D341Med (cell line): ENCODE data around the gene GLI3.

Experiments used
- DNase-seq: peaks from one replicate; pipeline ENCODE4 v3.0.0; 2012; ENCODE audit warnings: low spot score

Gene GLI3

GRCh38 chr7:42175834-42176723, 60.9 kb downstream of the GLI3 start:
- no peak for DNase-seq

DNA sequence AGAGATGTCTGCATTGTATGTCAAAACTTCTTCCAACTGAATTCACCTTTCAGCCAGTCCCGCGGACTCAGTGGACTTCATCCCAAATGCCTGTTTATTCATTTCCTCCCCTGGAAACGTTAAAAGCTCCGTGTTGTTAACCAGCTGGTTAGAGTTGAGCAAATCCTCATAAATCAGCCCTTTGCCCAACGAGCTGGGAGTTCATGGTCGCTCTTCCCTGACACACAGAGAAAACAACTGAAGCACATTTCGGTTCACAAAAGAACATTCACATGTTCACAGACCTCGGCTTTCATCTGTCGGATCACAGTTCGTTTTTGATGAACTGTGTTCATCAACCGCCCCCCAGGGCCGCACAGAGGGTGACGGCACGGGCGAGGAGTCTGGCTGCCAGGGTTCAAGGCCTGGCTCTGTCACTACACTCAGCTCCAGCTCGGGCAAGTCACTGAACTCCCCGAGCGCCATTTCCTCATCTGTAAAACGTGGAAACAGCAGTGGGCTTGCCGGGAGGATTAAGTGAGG, 62.6 kb downstream of the GLI3 start:
- DNase-seq = no peak

GRCh38 chr7:42170724-42171123, 66.3 kb downstream of the GLI3 start:
- no peak for DNase-seq

GRCh38 chr7:42168512-42168911, 68.5 kb downstream of the GLI3 start:
- DNase-seq = no peak

- no peak for DNase-seq
Observed at GRCh38 chr7:42167631-42168236, 69.3 kb downstream of the GLI3 start.

DNA sequence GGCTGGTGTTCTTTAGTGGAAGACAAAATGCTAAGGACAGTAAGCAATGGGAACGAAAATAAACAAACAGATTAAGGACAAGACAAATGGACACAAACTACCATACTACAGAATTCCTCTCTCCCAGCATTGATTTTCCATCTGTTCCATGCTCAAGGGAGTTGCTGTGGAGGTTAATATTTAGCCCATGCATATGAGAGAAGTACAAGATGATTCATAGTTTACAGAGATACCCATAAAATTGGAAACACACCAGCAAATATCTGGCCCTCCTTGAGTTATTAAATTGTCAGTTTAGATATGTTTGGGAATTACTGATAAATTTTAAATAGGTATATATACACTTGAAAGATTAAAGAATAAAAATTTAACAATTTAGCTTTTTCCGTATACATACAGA, 69.8 kb downstream of the GLI3 start:
- no peak for DNase-seq

- DNase-seq = no peak
Observed at GRCh38 chr7:42164881-42165428, 72.1 kb downstream of the GLI3 start.

- no peak for DNase-seq
Observed at GRCh38 chr7:42162560-42163325, 74.3 kb downstream of the GLI3 start.

- no peak for DNase-seq
Observed at GRCh38 chr7:42161719-42162118, 75.3 kb downstream of the GLI3 start.

GRCh38 chr7:42161110-42161509, 75.9 kb downstream of the GLI3 start:
- DNase-seq = no peak

DNA sequence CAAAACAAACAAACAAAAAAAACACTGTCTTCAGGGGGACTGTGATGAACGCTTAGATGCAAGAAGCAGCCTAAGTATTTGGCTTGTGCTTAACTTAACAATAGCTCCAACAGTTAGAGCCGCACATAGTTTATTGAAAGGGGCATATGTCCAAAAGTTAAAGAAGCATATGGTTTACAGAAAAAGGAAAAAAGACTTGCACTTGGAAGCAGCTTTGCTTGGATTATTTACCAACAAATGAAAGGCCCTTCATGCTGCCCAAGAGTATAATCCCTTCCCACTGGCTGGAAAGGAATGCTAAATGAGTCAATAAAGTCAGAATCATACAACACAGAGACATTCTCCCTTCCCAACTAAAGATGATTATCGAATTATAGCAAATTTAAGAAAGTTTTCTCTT, 77.9 kb downstream of the GLI3 start:
- no peak for DNase-seq

- DNase-seq = no peak
Observed at GRCh38 chr7:42156967-42157721, 79.9 kb downstream of the GLI3 start.

GRCh38 chr7:42156291-42156865, 80.6 kb downstream of the GLI3 start:
- no peak for DNase-seq

DNA sequence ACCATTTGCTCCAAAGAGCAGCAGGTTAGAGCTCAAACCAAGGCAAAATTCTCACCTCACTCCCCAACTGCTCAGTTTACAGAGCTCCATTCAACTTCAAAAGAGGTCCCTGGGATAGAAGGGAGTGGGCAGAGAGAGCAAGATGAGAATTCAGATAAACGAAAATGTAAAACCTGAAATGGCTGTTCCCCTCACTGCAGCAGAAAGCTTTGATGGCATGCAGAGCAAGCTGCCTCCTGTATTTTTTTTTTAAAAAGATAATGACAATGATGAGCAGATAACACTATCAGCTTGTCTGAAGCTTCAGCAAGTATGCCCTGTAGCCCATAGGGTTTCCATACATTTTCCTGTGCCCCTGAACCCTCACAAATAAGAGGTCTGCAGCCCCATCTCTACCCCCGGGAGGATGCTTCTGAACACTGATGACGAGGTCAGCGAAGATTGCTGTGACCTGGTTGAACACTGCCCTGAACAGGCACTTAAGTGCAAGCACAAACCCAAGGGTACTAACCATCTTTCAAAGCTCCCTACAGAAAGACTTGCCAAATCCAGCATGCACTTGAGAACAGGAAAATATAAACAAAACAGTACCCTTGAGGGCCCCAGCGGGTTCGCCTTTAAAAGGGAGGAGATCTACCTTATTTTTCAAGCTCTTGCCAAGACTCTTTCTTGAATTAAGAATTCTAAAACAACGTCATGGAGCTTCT, 81.3 kb downstream of the GLI3 start:
- DNase-seq = no peak

DNA sequence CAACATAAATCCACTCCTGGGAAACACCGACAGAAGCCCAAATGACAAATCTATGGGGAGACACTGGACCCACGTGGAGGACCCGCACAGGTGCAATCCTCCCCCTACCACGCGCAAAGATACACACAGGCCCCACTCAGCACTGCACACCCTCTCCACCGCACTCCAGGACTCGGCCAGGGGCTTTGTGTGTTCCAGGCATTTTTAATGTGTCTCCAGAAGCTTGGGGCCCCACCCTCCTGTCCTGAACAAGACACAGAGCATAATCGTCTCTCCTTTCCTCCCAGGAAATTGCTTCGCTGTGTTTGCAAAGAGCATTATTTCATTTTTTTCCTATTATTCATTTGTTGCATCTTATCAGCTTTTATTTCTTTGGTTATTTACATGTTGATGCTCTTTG, 82.8 kb downstream of the GLI3 start:
- DNase-seq = no peak

- DNase-seq = no peak
Observed at GRCh38 chr7:42152329-42153205, 84.4 kb downstream of the GLI3 start.

GRCh38 chr7:42151309-42151708, 85.7 kb downstream of the GLI3 start:
- DNase-seq = no peak

DNA sequence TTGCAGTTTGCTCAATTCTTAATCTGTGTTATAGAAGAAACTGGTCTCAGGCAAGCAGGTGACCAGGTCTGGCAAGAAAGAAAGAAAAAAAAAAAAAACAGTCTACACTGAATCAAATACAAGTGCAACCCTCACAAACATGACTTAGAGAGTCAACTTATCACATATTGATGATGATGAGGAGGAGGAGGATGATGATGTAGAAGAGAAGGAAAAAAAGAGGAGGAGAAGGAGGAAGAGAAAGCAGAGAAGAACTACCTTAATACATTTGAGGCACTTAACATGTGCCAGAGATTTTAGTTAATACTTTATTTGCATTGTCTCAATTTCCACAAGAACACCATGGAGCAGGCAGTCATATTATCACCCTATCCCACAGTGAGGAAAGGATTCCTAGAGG, 91.5 kb downstream of the GLI3 start:
- no peak for DNase-seq

- no peak for DNase-seq
Observed at GRCh38 chr7:42144604-42145003, 92.4 kb downstream of the GLI3 start.
